ENCODE results near the gene MTRFR. TPM values are rescaled to one million over a fixed set of nuclear protein-coding genes. Genes with fewer than 3 reads are reported as not detected.

MTRFR gene
- total and polyA plus RNA-seq, 2 donors (not counting 3 experiments of a cell fraction or from before 2014, with no cell fraction given) = 9.1 to 14.4 TPM

DNA sequence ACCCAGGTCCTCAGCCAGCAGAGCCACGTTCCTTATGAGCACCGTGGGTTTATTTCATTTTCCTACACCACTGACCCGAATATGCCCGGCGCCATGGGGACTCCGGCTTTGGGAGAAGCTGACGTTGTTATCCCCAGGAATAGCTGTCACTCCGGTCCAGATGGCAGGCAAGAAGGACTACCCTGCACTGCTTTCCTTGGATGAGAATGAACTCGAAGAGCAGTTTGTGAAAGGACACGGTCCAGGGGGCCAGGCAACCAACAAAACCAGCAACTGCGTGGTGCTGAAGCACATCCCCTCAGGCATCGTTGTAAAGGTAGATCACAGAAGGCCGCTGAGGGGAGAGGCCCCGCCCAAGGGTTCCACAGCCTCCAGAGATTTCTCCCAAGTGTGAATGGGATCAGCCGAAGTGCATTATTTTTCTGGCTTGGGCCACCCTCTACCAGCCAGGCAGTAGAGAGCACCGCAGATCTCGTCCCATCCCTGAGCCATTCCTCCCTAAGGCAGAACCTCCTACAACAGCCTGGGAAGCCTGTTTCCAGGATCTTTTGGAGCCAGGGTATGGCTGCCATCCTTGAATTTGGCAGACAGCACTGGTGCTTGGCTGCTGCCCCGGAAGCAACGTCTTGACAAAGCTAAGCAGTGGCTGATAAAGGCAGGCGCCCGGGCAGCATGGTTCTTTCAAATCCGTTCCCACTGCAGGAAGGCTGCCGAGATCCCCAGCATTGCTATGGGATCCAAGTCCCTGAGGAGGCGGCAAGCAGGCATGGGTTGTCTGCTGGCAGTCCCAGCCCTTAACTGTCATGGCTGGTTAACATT is 20.6 kb downstream of the MTRFR start:
- BruUV-seq (replicated peaks) = no TSS peak
- no peaks in the 10 kb centered on the region for H3K4me1 ChIP-seq (ENCODE audit: control insufficient read depth, extremely low read depth, insufficient read depth, low read length)
- H2AFZ ChIP-seq (ENCODE audit: low read depth, low read length) = no peak overlapping the region
- H3K79me2 ChIP-seq (ENCODE audit: control insufficient read depth, insufficient read depth, low read length) = peaks cover 24% of the 10 kb centered on the region
- TF ChIP-seq CTCF (IDR thresholded peaks at IDR 0.05; ENCODE audit: extremely low read depth in 1 of 2, insufficient read depth in 1 of 2, low read depth in 1 of 2, low read length in 2 of 2) (no peak), EZH2 (IDR thresholded peaks at IDR 0.05; ENCODE audit: borderline replicate concordance, low read depth, low read length, severe bottlenecking) (no peak), FOS (IDR thresholded peaks at IDR 0.05; ENCODE audit: borderline replicate concordance, insufficient read depth, low read length) (no peak), MYC (IDR thresholded peaks at IDR 0.05; ENCODE audit: low read depth, low read length) (no peak), POLR2A (IDR thresholded peaks at IDR 0.05; ENCODE audit: low read depth, low read length) (no peak), MAX (IDR thresholded peaks at IDR 0.05; ENCODE audit: insufficient read depth, insufficient read length) (no peak), POLR2AphosphoS5 (IDR thresholded peaks at IDR 0.05; ENCODE audit: insufficient read depth, low read depth, low read length) (no peak), GATA2 (IDR thresholded peaks at IDR 0.05; ENCODE audit: insufficient read depth, insufficient read length, low read depth, low read length) (no peak), JUN (IDR thresholded peaks at IDR 0.05; ENCODE audit: borderline replicate concordance, insufficient read depth, insufficient read length, low read depth) (no peak)
- peaks cover 15 to 18% of the 10 kb centered on the region in 2 experiments for H3K36me3 ChIP-seq (ENCODE audit: control insufficient read depth in 2 of 2, extremely low read depth in 1 of 2, insufficient read depth in 2 of 2, low read length in 2 of 2)
- dilution Hi-C loops (cut with MboI; ENCODE audit: extremely low pct_ligation_motif_present, low sequenced_read_pairs) (no loop called here), intact Hi-C loops (cut with micrococcal nuclease) (no loop called here)
- FAIRE-seq (no peak), DNase-seq (ENCODE audit: low read depth, low spot score) (no peak)
- no peaks in the 10 kb centered on the region for H3K9me3 ChIP-seq (replicated peaks; ENCODE audit: control insufficient read depth, insufficient read depth, low read length)
- H3K4me2 ChIP-seq (ENCODE audit: insufficient read depth, low read length) = no peak overlapping the region
- no peaks in the 10 kb centered on the region for H3K27me3 ChIP-seq (ENCODE audit: control insufficient read depth in 2 of 2, insufficient read depth in 2 of 2, low read length in 2 of 2)
- CTCF ChIA-PET = interaction anchor here (0.8 to 1.3 kb wide), 2 partner anchors 8 to 16 kb away, joined by 3 to 7 read pairs; no protein-coding TSS in a partner anchor
- no peaks in the 10 kb centered on the region for H4K20me1 ChIP-seq (replicated peaks; ENCODE audit: control insufficient read depth, extremely low read depth, insufficient read depth, low read length)
- no peaks in the 10 kb centered on the region for H3K9me1 ChIP-seq (replicated peaks; ENCODE audit: control insufficient read depth, extremely low read depth, insufficient read depth, low read length)
- POLR2A ChIA-PET = no interaction called here
- no peak overlapping the region for H3K4me3 ChIP-seq (replicated peaks in 1 of 3; ENCODE audit: insufficient read depth in 1 of 3, low read depth in 1 of 3, low read length in 3 of 3)
- no peak overlapping the region for H3K9ac ChIP-seq (replicated peaks; ENCODE audit: extremely low read depth, insufficient read depth, low read length)
- H3K27ac ChIP-seq (ENCODE audit: insufficient read depth, low read depth, low read length) = no peak overlapping the region
